A204.1 (cell line): Measurements from ENCODE around the gene SLC27A5.

Experiments used
- FAIRE-seq: peaks from 2 replicates; lab custom pipeline; 2012; peaks lifted over from hg19 to GRCh38; lab: Jason Lieb, UNC

The SLC27A5 gene

GRCh38 chr19:58511353-58512208, at the start of gene SLC27A5:
Gene SLC27A5 (minus strand): TSS chr19:58511992. CDS start chr19:58511955, 37 bp downstream.
- FAIRE-seq = no peak

- no peak for FAIRE-seq
Measured at GRCh38 chr19:58560921-58561320, 49.1 kb upstream of the SLC27A5 start.

- no peak for FAIRE-seq
Measured at GRCh38 chr19:58560007-58560887, 48.5 kb upstream of the SLC27A5 start.

GRCh38 chr19:58559275-58560006, 47.6 kb upstream of the SLC27A5 start:
- FAIRE-seq = peak; percentile 95

- peak; percentile 98 for FAIRE-seq
Measured at GRCh38 chr19:58558623-58559274, 47.0 kb upstream of the SLC27A5 start.

GRCh38 chr19:58558066-58558622, 46.4 kb upstream of the SLC27A5 start, which contains the start of gene UBE2M:
Gene UBE2M (minus strand): TSS chr19:58558611. CDS start chr19:58558381, 230 bp downstream.
- no peak for FAIRE-seq

- FAIRE-seq = no peak
Measured at GRCh38 chr19:58557221-58558065, 45.7 kb upstream of the SLC27A5 start.

GRCh38 chr19:58556622-58557220, 44.9 kb upstream of the SLC27A5 start:
- FAIRE-seq = no peak

GRCh38 chr19:58555920-58556621, 44.3 kb upstream of the SLC27A5 start:
- no peak for FAIRE-seq

- FAIRE-seq = no peak
Measured at GRCh38 chr19:58555369-58555885, 43.6 kb upstream of the SLC27A5 start.

GRCh38 chr19:58554494-58555368, 42.9 kb upstream of the SLC27A5 start, which contains the start of gene CHMP2A:
Gene CHMP2A (minus strand): TSS chr19:58555105. CDS start chr19:58554212, 893 bp downstream.
- peak; percentile 52 for FAIRE-seq

- FAIRE-seq = no peak
Measured at GRCh38 chr19:58553799-58554493, 42.2 kb upstream of the SLC27A5 start.

- no peak for FAIRE-seq
Measured at GRCh38 chr19:58552655-58553054, 40.9 kb upstream of the SLC27A5 start.

- FAIRE-seq = no peak
Measured at GRCh38 chr19:58551577-58552471, 40.0 kb upstream of the SLC27A5 start.

- no peak for FAIRE-seq
Measured at GRCh38 chr19:58551123-58551497, 39.3 kb upstream of the SLC27A5 start.
